ENCODE measurements around the gene HSF2. TPM values are rescaled to one million over a fixed set of nuclear protein-coding genes. Genes with fewer than 3 reads are reported as not detected.

HSF2 gene, protein sequence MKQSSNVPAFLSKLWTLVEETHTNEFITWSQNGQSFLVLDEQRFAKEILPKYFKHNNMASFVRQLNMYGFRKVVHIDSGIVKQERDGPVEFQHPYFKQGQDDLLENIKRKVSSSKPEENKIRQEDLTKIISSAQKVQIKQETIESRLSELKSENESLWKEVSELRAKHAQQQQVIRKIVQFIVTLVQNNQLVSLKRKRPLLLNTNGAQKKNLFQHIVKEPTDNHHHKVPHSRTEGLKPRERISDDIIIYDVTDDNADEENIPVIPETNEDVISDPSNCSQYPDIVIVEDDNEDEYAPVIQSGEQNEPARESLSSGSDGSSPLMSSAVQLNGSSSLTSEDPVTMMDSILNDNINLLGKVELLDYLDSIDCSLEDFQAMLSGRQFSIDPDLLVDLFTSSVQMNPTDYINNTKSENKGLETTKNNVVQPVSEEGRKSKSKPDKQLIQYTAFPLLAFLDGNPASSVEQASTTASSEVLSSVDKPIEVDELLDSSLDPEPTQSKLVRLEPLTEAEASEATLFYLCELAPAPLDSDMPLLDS
- 10 to 100 TPM; 12.4 to 37.2 (median 21.4) TPM for total RNA-seq

GRCh38 chr6:122399348-122400120 is at the start of gene HSF2:
Gene HSF2, plus strand, starts transcription at chr6:122399652. Its CDS starts 86 bp downstream, at chr6:122399738.
- peak within 1 kb of the TSS; percentile 100 for H3K4me3 ChIP-seq
- no peaks in the 10 kb centered on the region for H3K36me3 ChIP-seq
- H3K9me3 ChIP-seq: no peaks in the 10 kb centered on the region
- under 1% methylated on average over 25 of the region's 82 CpGs for WGBS
- H3K27me3 ChIP-seq: no peaks in the 10 kb centered on the region
- peaks cover 22% of the 10 kb centered on the region for H3K4me1 ChIP-seq
- DNase-seq (ENCODE audit: low spot score in 2 of 2): peak; percentile 98
- peak in 1 of 2 donors; percentile 40 for TF ChIP-seq CTCF (IDR thresholded peaks at IDR 0.05)
- no peak for TF ChIP-seq POLR2AphosphoS5 (IDR thresholded peaks at IDR 0.05)
- TF ChIP-seq POLR2A (IDR thresholded peaks at IDR 0.05): peak in 1 of 2 donors; percentile 6
- peak within 1 kb of the TSS; percentile 93 for H3K27ac ChIP-seq

DNA sequence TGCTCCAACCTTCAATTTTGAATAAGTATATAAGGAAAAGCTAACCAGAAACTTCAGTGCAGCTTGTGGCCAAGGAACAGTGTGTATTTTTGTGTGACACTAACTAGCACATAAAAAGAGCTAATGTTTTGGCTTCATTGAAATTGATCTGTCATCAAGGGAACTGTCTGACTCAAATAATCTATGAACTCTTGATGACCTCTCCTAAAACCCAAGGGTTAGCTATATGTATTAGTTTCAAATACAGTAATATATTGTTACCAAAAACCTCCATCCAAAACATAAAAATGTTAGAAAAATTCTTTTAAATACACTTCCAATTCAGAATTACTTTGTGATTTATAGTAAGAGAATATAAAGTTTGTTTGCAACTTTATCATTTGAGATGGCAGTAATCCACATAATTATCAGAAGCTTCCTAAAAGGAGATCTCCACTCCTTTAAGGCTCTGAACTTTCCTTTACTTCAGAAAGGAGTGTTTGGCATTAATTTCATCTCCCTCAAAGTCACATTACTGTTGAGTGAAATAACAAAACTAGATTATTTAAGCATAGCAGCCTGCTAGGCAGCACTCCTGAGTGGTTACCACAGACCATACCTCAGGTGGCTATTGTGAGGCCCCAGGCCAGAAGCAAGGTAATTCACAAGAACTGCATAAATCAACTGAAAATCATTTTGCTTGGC is 46.3 kb upstream of the HSF2 start:
- Histone ChIP-seq H3K27ac (no peak overlapping the region), H3K27me3 (no peaks in the 10 kb centered on the region), H3K36me3 (no peaks in the 10 kb centered on the region), H3K4me3 (no peak overlapping the region), H3K9me3 (no peaks in the 10 kb centered on the region), H3K4me1 (no peaks in the 10 kb centered on the region)
- no peak for DNase-seq (ENCODE audit: low spot score in 2 of 2)
- no peak for TF ChIP-seq CTCF (IDR thresholded peaks at IDR 0.05)

DNA sequence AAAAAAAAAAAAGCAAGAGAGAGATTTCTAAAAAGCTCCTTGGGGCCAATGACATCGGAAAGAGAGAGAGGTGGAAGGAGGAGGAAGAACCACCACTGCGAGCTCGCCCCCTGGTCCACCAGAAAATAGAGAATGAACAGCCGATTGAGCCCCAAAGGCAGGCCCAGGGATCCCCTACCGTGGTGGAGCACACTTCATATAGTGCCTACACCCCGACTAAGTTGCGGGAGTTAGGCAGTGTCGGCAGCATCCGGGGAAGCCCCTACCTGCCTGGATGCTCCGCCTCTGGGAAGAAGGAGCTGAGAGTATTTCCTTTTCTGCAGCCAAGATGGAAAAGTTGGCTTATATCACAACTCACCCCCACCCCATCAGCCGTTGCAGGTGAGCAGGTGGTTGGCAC is 38.6 kb upstream of the HSF2 start:
- Histone ChIP-seq H3K4me1 (no peaks in the 10 kb centered on the region), H3K36me3 (no peaks in the 10 kb centered on the region), H3K4me3 (no peak overlapping the region), H3K27ac (no peak overlapping the region), H3K27me3 (no peaks in the 10 kb centered on the region), H3K9me3 (no peaks in the 10 kb centered on the region)
- TF ChIP-seq CTCF (IDR thresholded peaks at IDR 0.05): no peak
- TF ChIP-seq POLR2A (IDR thresholded peaks at IDR 0.05): no peak
- DNase-seq (ENCODE audit: low spot score in 2 of 2): no peak
- WGBS: 73% methylated on average over 11 of the region's 11 CpGs

DNA sequence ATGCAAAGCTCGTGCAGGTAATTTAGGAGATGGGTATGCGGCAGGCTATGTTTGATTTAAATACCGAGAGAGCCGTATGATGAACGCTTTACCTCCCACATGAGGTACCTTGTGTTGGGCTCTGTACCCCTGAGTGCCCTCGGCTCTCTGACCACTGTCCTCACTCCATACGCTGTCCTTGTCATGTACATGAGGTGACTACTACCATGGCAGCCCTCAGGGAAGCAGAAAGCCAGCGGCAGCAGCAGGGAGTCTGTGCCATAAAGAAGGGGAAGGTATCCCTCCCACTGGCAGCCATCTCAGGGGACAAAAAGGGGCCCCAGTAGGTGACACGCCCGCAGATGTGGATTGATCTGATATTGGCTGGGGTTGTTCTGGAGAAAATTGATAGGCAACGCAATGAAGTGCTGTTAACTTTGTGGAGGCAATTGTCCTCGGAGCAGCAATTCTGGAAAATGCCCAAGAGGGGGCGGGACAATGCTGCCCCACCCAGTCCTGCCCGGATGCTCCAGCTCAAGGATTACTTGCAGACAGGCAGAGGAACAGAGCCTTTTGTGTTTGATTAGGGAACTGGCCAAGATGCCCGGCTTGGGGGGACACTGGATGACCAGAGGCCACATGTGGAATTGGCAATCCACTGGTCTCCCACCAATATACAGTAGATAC is 38.0 kb upstream of the HSF2 start:
- no peaks in the 10 kb centered on the region for H3K27me3 ChIP-seq
- no peak overlapping the region for H3K4me3 ChIP-seq
- H3K36me3 ChIP-seq: no peaks in the 10 kb centered on the region
- H3K9me3 ChIP-seq: no peaks in the 10 kb centered on the region
- H3K4me1 ChIP-seq: no peaks in the 10 kb centered on the region
- TF ChIP-seq EP300 (IDR thresholded peaks at IDR 0.05) (no peak), CTCF (IDR thresholded peaks at IDR 0.05) (no peak), POLR2A (IDR thresholded peaks at IDR 0.05) (no peak), POLR2AphosphoS5 (IDR thresholded peaks at IDR 0.05) (no peak)
- 90% methylated on average over 14 of the region's 15 CpGs for WGBS
- H3K27ac ChIP-seq: no peak overlapping the region
- DNase-seq (ENCODE audit: low spot score in 2 of 2): no peak
